HL-60 (cell line): ENCODE results near the gene FBXO8.

Experiments used
- DNase-seq, 2 experiments: peaks; one replicate each; pipeline ENCODE4 v3.0.0-alpha.2; 2010 to 2020; ENCODE audit warnings: low read depth in 1 of 2, low spot score in 1 of 2
- H3K27ac ChIP-seq: fragments of 250-450 bp; sonication (Bioruptor Pico); replicated peaks from 2 replicates; pipeline ENCODE4 v1.5.1; 2020; ENCODE audit warnings: mild to moderate bottlenecking, moderate library complexity
- H3K27me3 ChIP-seq: fragments of 250-450 bp; sonication (Bioruptor Pico); 2 replicates; pipeline ENCODE4 v1.5.1; 2021; ENCODE audit warnings: mild to moderate bottlenecking, moderate library complexity; ENCODE audit not compliant: insufficient read depth, poor library complexity, severe bottlenecking
- H3K4me3 ChIP-seq: replicated peaks from 2 replicates; pipeline ENCODE4 v1.5.1; 2011; ENCODE audit warnings: mild to moderate bottlenecking, control low read depth, low read length; ENCODE audit not compliant: insufficient read depth
- GABPA ChIP-seq: IDR thresholded peaks from 2 replicates; pipeline ENCODE4 v1.6.1; 2012; ENCODE audit warnings: low read depth
- POLR2AphosphoS5 ChIP-seq: IDR thresholded peaks from 2 replicates; pipeline ENCODE4 v1.6.1; 2012; ENCODE audit warnings: low read depth
- SPI1 ChIP-seq: IDR thresholded peaks from 2 replicates; pipeline ENCODE4 v1.6.1; 2012; ENCODE audit warnings: low read depth, mild to moderate bottlenecking, borderline replicate concordance
- TF ChIP-seq, protein P1 (sequence below): IDR thresholded peaks from one replicate; pipeline ENCODE4 v1.5.1; 2011; ENCODE audit warnings: low read length, control low read depth, inconsistent platforms; ENCODE audit not compliant: insufficient read depth
- TF ChIP-seq, protein P2 (sequence below): IDR thresholded peaks from 2 replicates; pipeline ENCODE4 v1.6.1; 2012; ENCODE audit warnings: low read depth; ENCODE audit not compliant: insufficient replicate concordance

The FBXO8 gene

DNA sequence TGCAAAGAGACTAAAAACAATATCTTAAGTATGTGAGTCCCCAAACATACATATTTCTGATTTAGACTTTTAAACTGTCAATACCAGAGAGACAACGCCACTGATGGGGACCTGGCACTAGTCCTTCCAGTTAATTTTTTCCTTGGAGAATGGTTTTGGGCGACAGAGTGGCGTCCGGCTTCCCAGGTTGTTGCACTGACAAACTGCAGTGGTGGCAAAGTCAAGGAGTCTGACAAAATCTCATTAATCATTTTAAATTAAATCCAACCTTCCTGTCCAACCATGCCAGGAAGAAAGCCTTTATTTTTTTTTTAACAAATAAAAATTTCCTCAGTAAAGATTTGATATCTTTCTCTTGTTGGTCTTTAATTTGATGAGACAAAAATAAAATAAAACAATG is 52.8 kb downstream of the FBXO8 start:
- no peak for TF ChIP-seq GABPA
- no peak for TF ChIP-seq POLR2AphosphoS5
- TF ChIP-seq, protein P1, sequence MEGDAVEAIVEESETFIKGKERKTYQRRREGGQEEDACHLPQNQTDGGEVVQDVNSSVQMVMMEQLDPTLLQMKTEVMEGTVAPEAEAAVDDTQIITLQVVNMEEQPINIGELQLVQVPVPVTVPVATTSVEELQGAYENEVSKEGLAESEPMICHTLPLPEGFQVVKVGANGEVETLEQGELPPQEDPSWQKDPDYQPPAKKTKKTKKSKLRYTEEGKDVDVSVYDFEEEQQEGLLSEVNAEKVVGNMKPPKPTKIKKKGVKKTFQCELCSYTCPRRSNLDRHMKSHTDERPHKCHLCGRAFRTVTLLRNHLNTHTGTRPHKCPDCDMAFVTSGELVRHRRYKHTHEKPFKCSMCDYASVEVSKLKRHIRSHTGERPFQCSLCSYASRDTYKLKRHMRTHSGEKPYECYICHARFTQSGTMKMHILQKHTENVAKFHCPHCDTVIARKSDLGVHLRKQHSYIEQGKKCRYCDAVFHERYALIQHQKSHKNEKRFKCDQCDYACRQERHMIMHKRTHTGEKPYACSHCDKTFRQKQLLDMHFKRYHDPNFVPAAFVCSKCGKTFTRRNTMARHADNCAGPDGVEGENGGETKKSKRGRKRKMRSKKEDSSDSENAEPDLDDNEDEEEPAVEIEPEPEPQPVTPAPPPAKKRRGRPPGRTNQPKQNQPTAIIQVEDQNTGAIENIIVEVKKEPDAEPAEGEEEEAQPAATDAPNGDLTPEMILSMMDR = no peak
- TF ChIP-seq, protein P2, sequence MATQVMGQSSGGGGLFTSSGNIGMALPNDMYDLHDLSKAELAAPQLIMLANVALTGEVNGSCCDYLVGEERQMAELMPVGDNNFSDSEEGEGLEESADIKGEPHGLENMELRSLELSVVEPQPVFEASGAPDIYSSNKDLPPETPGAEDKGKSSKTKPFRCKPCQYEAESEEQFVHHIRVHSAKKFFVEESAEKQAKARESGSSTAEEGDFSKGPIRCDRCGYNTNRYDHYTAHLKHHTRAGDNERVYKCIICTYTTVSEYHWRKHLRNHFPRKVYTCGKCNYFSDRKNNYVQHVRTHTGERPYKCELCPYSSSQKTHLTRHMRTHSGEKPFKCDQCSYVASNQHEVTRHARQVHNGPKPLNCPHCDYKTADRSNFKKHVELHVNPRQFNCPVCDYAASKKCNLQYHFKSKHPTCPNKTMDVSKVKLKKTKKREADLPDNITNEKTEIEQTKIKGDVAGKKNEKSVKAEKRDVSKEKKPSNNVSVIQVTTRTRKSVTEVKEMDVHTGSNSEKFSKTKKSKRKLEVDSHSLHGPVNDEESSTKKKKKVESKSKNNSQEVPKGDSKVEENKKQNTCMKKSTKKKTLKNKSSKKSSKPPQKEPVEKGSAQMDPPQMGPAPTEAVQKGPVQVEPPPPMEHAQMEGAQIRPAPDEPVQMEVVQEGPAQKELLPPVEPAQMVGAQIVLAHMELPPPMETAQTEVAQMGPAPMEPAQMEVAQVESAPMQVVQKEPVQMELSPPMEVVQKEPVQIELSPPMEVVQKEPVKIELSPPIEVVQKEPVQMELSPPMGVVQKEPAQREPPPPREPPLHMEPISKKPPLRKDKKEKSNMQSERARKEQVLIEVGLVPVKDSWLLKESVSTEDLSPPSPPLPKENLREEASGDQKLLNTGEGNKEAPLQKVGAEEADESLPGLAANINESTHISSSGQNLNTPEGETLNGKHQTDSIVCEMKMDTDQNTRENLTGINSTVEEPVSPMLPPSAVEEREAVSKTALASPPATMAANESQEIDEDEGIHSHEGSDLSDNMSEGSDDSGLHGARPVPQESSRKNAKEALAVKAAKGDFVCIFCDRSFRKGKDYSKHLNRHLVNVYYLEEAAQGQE = no peak
- TF ChIP-seq SPI1 = no peak
- no peak for DNase-seq
- H3K27ac ChIP-seq = no peak overlapping the region
- no peak overlapping the region for H3K4me3 ChIP-seq
- no peaks in the 10 kb centered on the region for H3K27me3 ChIP-seq

DNA sequence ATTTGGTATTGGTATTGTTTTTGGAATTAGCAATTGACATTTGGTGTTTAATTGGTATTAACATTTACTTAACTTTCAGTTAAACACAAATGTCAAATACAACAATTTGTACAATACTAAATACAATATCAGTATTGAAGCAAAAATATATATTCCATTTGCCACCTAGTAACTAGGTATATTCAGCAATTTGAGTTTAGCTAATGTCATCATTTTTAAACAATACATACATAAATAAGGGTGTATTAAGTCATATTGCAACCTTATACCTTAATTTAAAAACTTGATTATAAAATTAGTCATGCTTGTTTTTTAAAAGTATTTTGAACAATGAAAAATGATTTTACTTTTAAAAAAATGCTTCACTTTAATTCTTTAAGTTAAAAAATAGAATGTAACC is 53.3 kb downstream of the FBXO8 start:
- Histone ChIP-seq H3K27me3 (no peaks in the 10 kb centered on the region), H3K4me3 (no peak overlapping the region), H3K27ac (no peak overlapping the region)
- DNase-seq = no peak
- TF ChIP-seq SPI1 (no peak), GABPA (no peak), POLR2AphosphoS5 (no peak)
- TF ChIP-seq, protein P1 = no peak
- TF ChIP-seq, protein P2 = no peak

DNA sequence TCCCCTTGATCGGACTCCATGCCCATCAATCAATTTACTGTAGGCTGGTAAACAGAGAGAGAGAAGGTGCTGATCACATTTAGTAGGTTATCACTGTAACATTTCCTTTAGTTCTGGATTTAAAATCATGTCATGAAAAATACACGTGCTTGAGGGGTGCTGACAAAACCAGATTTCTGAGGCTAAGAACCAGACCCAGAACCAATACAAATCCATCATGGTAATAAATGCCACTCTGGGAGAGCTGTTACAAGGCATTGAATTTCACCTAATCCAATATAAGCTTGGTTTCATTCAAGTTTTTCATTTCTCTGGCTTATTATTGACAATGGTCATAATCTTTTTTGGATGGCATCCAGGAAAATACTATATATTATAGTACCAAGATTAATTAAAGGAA is 54.5 kb downstream of the FBXO8 start:
- no peak overlapping the region for H3K4me3 ChIP-seq
- H3K27me3 ChIP-seq = peaks cover 1% of the 10 kb centered on the region
- H3K27ac ChIP-seq = no peak overlapping the region
- no peak for DNase-seq
- TF ChIP-seq, protein P2 = no peak
- TF ChIP-seq POLR2AphosphoS5 (no peak), GABPA (no peak)
- TF ChIP-seq, protein P1 = no peak
